Brain microvascular endothelial cell (primary cell): Measurements from ENCODE around the gene CBLB.

Experiments used
- DNase-seq: peaks from one replicate; pipeline ENCODE4 v3.0.0-alpha.2; 2020
- H3K27ac ChIP-seq: fragments of 250-450 bp; sonication (Bioruptor Pico); 2 replicates; pipeline ENCODE4 v1.5.1; 2020; ENCODE audit warnings: mild to moderate bottlenecking, moderate library complexity
- H3K27me3 ChIP-seq: fragments of 250-450 bp; sonication (Bioruptor Pico); replicated peaks from 2 replicates; pipeline ENCODE4 v1.5.1; 2020; ENCODE audit warnings: mild to moderate bottlenecking
- H3K36me3 ChIP-seq: fragments of 250-450 bp; sonication (Bioruptor Pico); replicated peaks from 2 replicates; pipeline ENCODE4 v1.5.1; 2020; ENCODE audit warnings: mild to moderate bottlenecking
- H3K4me3 ChIP-seq: 2 replicates; pipeline ENCODE4 v1.5.1; 2011; ENCODE audit warnings: low read depth, mild to moderate bottlenecking, control low read depth, low read length, moderate library complexity
- CTCF ChIP-seq: IDR thresholded peaks from 2 replicates; pipeline ENCODE4 v1.5.1; 2011; ENCODE audit warnings: low read depth, mild to moderate bottlenecking, moderate library complexity, low read length, control low read depth, inconsistent platforms; ENCODE audit errors: missing control alignments
- in situ Hi-C: cut with HindIII; loops from 2 replicates; pipeline ENCODE4 v1.10.0; 2017; ENCODE audit warnings: low sequenced_read_pairs, low pct_ligation_motif_present

The CBLB gene

GRCh38 chr3:105786990-105787389 is 81.8 kb downstream of the CBLB start:
- Histone ChIP-seq H3K27me3 (no peaks in the 10 kb centered on the region), H3K4me3 (no peak overlapping the region), H3K27ac (no peak overlapping the region), H3K36me3 (no peaks in the 10 kb centered on the region)
- no peak for TF ChIP-seq CTCF
- DNase-seq: no peak
- in situ Hi-C loops: no loop called here

DNA sequence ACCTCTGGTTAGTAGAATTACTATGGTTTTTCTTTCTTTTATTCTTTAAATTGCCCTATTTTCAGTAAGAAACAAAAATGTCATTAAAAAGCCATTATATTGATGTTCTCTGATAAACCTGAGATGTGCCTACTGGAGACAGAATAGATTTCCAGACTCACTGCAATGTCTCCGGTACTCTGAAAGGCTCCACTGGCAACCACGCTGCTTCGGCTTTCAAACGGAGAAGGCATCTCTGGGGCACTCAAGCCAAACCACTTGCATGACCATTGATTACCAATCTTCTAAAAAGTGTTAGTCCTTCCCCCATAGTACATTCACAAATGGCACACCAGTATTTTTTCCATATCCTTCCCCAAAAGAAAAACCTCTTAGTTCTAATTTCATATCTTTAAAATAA is 82.6 kb downstream of the CBLB start:
- in situ Hi-C loops: no loop called here
- Histone ChIP-seq H3K27me3 (no peaks in the 10 kb centered on the region), H3K27ac (no peak overlapping the region), H3K4me3 (no peak overlapping the region), H3K36me3 (no peaks in the 10 kb centered on the region)
- DNase-seq: no peak
- no peak for TF ChIP-seq CTCF

DNA sequence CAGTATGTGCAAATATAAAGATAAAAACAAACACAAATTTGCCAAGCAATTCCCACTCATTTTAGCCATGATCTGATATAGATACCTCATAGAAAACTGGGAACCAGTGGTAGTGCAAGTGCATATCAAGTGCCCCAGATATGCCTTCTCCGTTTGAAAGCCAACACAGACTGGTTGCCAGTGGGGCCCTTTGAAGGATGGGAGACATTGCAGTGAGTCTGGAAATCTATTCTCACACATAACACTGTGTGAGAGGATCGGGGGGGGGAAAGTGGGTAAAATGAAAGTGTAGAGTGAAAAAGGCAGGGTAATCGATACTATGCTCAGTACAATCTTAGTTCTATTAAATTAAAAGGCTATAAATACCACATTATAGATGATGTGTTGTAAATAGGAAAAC is 83.0 kb downstream of the CBLB start:
- in situ Hi-C loops: no loop called here
- Histone ChIP-seq H3K36me3 (no peaks in the 10 kb centered on the region), H3K27me3 (no peaks in the 10 kb centered on the region), H3K27ac (no peak overlapping the region), H3K4me3 (no peak overlapping the region)
- TF ChIP-seq CTCF: no peak
- DNase-seq: no peak

- no peak for TF ChIP-seq CTCF
- H3K27ac ChIP-seq: no peak overlapping the region
- in situ Hi-C loops: no loop called here
Measured at GRCh38 chr3:105783631-105784030, 85.2 kb downstream of the CBLB start.

GRCh38 chr3:105781871-105782270 is 86.9 kb downstream of the CBLB start:
- no peak overlapping the region for H3K27ac ChIP-seq
- no peaks in the 10 kb centered on the region for H3K27me3 ChIP-seq
- in situ Hi-C loops: no loop called here
- no peaks in the 10 kb centered on the region for H3K36me3 ChIP-seq
- H3K4me3 ChIP-seq: no peak overlapping the region
- no peak for DNase-seq
- TF ChIP-seq CTCF: no peak

More at GRCh38 chr3:105783631-105784030, 85.2 kb downstream of the CBLB start:
- Histone ChIP-seq H3K4me3 (no peak overlapping the region), H3K36me3 (no peaks in the 10 kb centered on the region), H3K27me3 (no peaks in the 10 kb centered on the region)
- DNase-seq: no peak

DNA sequence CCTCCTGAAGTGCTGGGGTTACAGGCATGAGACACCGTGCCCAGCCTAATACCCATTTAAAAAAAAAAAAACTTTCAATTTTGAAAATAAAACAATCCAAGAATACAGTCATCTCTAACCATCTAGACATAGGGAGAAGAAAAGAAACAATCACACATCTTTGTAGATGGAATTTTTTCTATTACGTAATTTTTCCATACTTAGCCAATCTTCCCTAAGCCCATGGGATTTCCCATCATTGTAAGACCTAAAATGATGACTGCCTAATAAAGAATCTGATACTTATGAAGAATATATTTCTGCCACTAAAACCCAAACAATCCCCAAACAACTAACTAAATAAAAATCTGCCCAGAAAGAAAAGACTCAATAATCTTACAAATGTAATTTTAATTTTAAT is 88.7 kb downstream of the CBLB start:
- in situ Hi-C loops: no loop called here
- no peak for TF ChIP-seq CTCF

More for the DNA sequence above, 88.7 kb downstream of the CBLB start:
- no peaks in the 10 kb centered on the region for H3K27me3 ChIP-seq
- H3K27ac ChIP-seq: no peak overlapping the region
- H3K4me3 ChIP-seq: no peak overlapping the region
- no peaks in the 10 kb centered on the region for H3K36me3 ChIP-seq
- no peak for DNase-seq
